Measurements from ENCODE around the gene EIPR1. TPM values are rescaled to one million over a fixed set of nuclear protein-coding genes. Genes with fewer than 3 reads are reported as not detected.

The EIPR1 gene
- total RNA-seq, 1 experiment from 2014 or later, result 27.8 TPM

DNA sequence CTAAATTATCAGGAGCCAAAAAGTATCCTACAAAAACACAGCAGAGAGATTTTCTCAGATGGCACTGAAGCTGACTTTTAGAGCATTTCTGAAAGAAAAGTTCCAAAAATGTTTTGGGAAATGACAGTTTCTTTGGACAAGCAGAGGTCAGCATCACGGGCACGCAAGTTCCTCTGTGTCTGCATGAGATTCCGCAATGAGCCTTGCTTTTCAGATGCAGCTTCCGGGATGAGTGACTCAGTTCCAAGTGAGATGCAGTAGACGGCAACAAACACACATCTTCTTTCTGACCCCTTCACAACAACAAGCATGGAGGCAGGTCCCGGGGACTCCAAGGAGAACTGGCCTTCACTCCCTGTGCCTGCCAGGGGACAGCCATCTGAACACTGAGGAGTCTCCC is 76.6 kb downstream of the EIPR1 start:
- H3K27ac Mint-ChIP-seq, result no peak overlapping the region
- no peak overlapping the region for H3T11ph ChIP-seq (ENCODE audit: low read length)
- H4K91ac ChIP-seq (ENCODE audit: insufficient read length, low read depth, low read length), result no peak overlapping the region
- H3K9ac ChIP-seq (ENCODE audit: extremely low read depth, insufficient read length, low read length), result no peak overlapping the region
- no peak overlapping the region for H3K14ac ChIP-seq (ENCODE audit: insufficient read depth, low read length)
- no peak overlapping the region for H3K18ac ChIP-seq (ENCODE audit: insufficient read length, low read depth, low read length)
- H2BK120ac ChIP-seq (ENCODE audit: low read depth, low read length, poor library complexity, severe bottlenecking), result no peak overlapping the region
- H3K23ac ChIP-seq (ENCODE audit: insufficient read length, low read depth, low read length), result no peak overlapping the region
- no peak overlapping the region for H3K4me3 Mint-ChIP-seq
- H2BK5ac ChIP-seq (ENCODE audit: insufficient read length, low read length), result no peak overlapping the region
- no peaks in the 10 kb centered on the region; a peak in 1 of 5 replicates for H3K9me3 Mint-ChIP-seq
- no peak overlapping the region for H3K27ac ChIP-seq (ENCODE audit: insufficient read length, low read depth, low read length)
- peaks cover 38% of the 10 kb centered on the region in 2 experiments for H3K4me1 Mint-ChIP-seq
- H2AFZ ChIP-seq (ENCODE audit: low read length), result no peak overlapping the region
- no peak overlapping the region for H2BK15ac ChIP-seq (ENCODE audit: low read depth, low read length)
- 0 out of 2 replicates have a peak, but pooled peaks cover 2% of the 10 kb centered on the region for H3K79me2 ChIP-seq (ENCODE audit: insufficient read depth, low read length)
- no peaks in the 10 kb centered on the region for H3K79me1 ChIP-seq (ENCODE audit: insufficient read depth, low read depth, low read length, poor library complexity, severe bottlenecking)
- no peak overlapping the region for H4K8ac ChIP-seq (replicated peaks; ENCODE audit: insufficient read length, low read depth, low read length)
- no CpG with 5 or more reads among the region's 6 CpGs for WGBS (ENCODE audit: extremely low coverage, insufficient read length, low lambda C conversion rate)
- H4K5ac ChIP-seq (ENCODE audit: insufficient read length, low read depth, low read length), result no peak overlapping the region
- H3K27me3 Mint-ChIP-seq (ENCODE audit: low read depth), result peaks cover 1% of the 10 kb centered on the region
- no peaks in the 10 kb centered on the region for H3K27me3 ChIP-seq (ENCODE audit: insufficient read depth, low read length)
- no peak overlapping the region for H3K56ac ChIP-seq (ENCODE audit: insufficient read length, low read depth, low read length)
- H2BK20ac ChIP-seq (ENCODE audit: low read depth, low read length, poor library complexity, severe bottlenecking), result no peak overlapping the region
- H2AK5ac ChIP-seq (ENCODE audit: insufficient read length, low read length), result no peak overlapping the region
- H2BK12ac ChIP-seq (ENCODE audit: insufficient read length, low read depth, low read length), result no peak overlapping the region
- no peak overlapping the region for H3K4ac ChIP-seq (ENCODE audit: low read depth, low read length)
- H4K20me1 ChIP-seq (ENCODE audit: control insufficient read depth, insufficient read depth, insufficient read length), result no peaks in the 10 kb centered on the region
- DNase-seq, result no peak
- H3K23me2 ChIP-seq (ENCODE audit: insufficient read length, low read depth, low read length, poor library complexity, severe bottlenecking), result no peaks in the 10 kb centered on the region
- H3K9me3 ChIP-seq (ENCODE audit: control insufficient read depth, low read depth, low read length), result no peaks in the 10 kb centered on the region
- no peak overlapping the region for H3K4me2 ChIP-seq (ENCODE audit: insufficient read depth, insufficient read length, low read length)
- no peaks in the 10 kb centered on the region; the same call in 1 of the 2 replicates for H3K4me1 ChIP-seq (ENCODE audit: insufficient read depth, low read length)
- TF ChIP-seq, protein P1, sequence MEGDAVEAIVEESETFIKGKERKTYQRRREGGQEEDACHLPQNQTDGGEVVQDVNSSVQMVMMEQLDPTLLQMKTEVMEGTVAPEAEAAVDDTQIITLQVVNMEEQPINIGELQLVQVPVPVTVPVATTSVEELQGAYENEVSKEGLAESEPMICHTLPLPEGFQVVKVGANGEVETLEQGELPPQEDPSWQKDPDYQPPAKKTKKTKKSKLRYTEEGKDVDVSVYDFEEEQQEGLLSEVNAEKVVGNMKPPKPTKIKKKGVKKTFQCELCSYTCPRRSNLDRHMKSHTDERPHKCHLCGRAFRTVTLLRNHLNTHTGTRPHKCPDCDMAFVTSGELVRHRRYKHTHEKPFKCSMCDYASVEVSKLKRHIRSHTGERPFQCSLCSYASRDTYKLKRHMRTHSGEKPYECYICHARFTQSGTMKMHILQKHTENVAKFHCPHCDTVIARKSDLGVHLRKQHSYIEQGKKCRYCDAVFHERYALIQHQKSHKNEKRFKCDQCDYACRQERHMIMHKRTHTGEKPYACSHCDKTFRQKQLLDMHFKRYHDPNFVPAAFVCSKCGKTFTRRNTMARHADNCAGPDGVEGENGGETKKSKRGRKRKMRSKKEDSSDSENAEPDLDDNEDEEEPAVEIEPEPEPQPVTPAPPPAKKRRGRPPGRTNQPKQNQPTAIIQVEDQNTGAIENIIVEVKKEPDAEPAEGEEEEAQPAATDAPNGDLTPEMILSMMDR (conservative IDR thresholded peaks at IDR 0.05), result no peak
- peaks cover 3 to 14% (median 4%) of the 10 kb centered on the region in 3 experiments for H3K36me3 Mint-ChIP-seq (ENCODE audit: insufficient read depth in 1 of 3, low read depth in 3 of 3)
